DOHH2 (cell line): Measurements from ENCODE around the gene CLEC2B.

Experiments used
- EZH2phosphoT487 ChIP-seq: fragments of 200-600 bp; sonication (generic); IDR thresholded peaks from 2 replicates; pipeline ENCODE4 v1.6.1; 2017; ENCODE audit warnings: borderline replicate concordance, mild to moderate bottlenecking, antibody characterized with exemption, low read length, moderate library complexity, mixed read lengths
- TF ChIP-seq, protein P1 (sequence below): fragments of 200-600 bp; sonication (generic); IDR thresholded peaks from one replicate; pipeline ENCODE4 v1.5.1; 2014; ENCODE audit warnings: antibody characterized with exemption, mild to moderate bottlenecking, low read depth, low read length; ENCODE audit not compliant: poor library complexity, severe bottlenecking

DNA sequence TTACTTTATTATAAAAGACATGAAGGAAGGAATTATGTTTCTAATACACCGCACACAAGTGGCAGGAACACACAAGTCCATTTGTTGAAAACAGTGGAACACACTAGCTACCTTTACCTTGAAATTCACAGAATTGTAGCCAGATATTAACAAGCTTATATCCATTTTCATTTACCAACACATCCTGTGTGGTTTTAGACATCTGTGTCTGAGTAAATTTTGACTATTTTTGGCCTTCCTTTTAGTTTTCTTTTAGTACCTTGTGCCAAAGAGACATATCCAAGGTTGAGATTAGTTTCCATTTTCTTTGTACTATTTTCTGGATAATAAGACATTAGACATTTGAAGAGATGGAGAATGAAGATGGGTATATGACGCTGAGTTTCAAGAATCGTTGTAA, 12.1 kb upstream of the CLEC2B start, which contains the start of gene KLRF2:
- TF ChIP-seq, protein P1, sequence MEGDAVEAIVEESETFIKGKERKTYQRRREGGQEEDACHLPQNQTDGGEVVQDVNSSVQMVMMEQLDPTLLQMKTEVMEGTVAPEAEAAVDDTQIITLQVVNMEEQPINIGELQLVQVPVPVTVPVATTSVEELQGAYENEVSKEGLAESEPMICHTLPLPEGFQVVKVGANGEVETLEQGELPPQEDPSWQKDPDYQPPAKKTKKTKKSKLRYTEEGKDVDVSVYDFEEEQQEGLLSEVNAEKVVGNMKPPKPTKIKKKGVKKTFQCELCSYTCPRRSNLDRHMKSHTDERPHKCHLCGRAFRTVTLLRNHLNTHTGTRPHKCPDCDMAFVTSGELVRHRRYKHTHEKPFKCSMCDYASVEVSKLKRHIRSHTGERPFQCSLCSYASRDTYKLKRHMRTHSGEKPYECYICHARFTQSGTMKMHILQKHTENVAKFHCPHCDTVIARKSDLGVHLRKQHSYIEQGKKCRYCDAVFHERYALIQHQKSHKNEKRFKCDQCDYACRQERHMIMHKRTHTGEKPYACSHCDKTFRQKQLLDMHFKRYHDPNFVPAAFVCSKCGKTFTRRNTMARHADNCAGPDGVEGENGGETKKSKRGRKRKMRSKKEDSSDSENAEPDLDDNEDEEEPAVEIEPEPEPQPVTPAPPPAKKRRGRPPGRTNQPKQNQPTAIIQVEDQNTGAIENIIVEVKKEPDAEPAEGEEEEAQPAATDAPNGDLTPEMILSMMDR = no peak
- TF ChIP-seq EZH2phosphoT487 = no peak
